Smooth muscle cell of the brain vasculature (primary cell): ENCODE measurements around the gene SLC12A3.

ENCODE experiments used
- DNase-seq: peaks from one replicate; pipeline ENCODE4 v3.0.0-alpha.2; 2012; ENCODE audit warnings: low read depth, low spot score

The SLC12A3 gene

DNA sequence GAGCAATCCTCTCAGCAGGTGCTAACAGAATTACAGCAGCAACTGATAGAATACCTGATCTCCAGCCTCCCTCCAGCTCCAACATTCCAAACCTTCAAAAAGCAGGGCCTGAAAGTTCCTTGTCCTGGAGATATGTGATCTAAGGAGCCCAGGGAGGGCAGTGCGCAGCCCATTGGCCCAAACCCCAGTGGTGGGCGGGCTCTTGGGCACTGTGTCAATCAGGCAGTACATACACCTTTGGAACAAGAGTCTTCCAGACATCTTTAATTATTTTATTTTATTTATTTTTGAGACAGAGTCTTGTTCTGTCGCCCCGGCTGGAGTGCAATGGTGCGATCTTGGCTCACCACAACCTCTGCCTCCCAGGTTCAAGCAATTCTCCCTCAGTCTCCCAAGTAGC, 24.2 kb downstream of the SLC12A3 start:
- DNase-seq, result no peak

DNA sequence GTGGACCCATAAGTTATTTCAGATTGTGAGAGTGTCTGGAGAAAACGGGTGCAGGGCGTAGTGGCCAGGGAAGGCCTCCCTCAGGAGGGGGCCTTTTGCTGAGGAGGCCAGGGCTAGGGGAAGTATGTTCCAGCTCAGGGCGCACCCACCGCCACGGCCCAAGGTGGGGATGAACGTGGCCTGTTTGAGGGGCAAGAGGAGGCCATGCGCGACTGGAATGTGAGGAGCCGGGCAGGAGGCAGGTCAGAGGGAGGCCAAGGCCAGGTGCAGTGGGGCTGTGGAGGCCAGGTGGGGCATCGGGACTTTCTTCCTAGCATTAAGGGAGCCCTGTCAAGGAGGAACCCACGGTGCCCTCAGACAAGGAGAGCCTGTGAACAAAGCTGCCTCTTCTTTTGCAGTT, 26.7 kb downstream of the SLC12A3 start:
- no peak for DNase-seq

GRCh38 chr16:56892705-56893104, 27.7 kb downstream of the SLC12A3 start:
- no peak for DNase-seq

- no peak for DNase-seq
These were observed 29.4 kb downstream of the SLC12A3 start for GRCh38 chr16:56894331-56894917.

DNA sequence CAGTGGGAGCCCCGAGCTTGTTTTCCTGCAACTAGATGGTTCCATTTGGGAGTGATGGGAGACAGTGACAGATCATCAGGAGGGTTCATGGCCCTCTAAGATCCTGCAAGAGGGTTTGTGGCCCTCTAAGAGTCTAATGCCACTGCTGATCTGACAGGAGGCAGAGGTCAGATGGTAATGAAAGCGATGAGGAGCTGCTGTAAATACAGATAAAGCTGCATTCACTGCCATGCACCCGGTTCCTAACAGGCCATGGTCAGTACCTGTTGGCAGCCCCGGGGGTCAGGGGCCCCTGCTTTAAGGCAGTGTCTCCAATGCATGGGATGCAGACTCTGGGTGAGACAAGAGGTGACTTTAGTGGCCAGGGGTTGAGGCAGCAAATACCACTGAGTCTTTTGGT, 30.8 kb downstream of the SLC12A3 start:
- no peak for DNase-seq

DNA sequence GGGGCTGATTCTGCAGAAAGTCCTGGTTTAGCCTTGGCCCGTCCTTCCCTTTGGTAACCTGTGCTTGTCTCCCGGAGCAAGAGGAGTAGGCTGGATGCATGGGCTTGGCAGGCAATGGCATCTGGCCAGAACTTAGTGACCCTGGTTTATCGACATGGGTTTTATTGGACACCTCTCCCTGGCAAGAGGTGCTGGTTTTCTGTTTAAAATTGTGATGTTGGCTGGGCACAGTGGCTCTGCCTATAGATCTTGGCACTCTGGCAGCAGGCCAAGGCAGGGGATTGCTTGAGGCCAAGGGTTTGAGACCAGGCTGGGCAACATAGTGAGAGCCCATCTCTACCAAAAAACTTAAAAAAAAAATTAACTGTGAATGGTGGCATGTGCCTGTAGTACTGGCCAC, 31.2 kb downstream of the SLC12A3 start:
- no peak for DNase-seq

DNA sequence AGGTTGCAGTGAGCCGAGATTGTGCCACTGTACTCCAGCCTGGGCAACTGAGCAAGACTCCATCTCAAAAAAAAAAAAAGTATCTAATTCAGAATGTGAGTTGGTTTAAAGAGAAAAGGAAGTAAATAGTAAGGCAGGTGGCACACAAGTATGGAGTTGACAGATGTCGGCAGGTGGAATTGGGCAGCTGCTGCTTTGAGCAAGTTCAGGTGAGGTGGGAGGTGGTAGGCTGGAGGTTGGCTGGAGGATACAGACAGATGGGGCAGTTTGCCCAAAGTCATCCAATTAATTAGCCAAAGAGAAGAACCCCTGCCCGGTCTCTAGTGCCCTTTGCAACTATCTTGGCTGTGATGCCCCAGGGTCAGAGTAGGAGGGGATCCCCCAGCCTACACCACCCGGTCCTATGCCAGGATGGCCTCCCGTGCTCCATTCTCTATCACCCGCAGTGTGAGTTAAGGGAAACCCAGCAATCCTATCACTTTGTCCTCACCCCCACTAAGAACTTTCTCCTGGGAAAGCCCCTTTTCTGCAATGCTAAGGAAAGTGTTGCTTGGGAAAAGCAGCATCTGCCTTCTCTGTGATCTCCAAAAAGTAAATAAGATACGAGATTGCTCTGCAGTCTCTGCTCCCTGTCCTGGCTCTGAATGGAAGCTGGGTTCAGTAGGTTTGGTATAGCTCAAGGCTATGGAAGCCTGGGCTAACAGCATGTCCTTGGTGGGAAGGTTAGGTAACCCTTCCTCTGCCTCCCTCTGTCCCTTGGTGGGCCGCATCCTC, 32.2 kb downstream of the SLC12A3 start:
- no peak for DNase-seq

DNA sequence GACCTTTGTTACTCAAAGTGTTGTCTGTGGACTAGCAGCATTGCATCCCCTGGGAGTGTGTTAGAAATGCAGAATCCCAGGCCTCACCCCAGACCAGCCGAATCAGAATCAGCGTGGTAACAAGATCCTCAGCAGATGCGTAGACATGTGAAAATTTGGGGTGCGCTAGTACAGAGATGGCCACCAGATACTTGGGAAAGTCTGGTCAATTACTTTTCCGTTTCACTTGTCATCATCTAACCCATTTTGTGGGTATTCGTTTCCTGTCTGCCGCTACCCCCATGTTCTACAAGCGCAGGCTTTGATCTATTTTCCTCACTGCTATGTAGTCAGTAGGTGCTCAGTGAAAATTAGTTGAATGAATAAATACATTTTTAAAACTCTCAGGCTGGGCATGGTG, 33.8 kb downstream of the SLC12A3 start:
- no peak for DNase-seq

GRCh38 chr16:56903866-56904265, 38.9 kb downstream of the SLC12A3 start:
- no peak for DNase-seq

- no peak for DNase-seq
These were observed 42.4 kb downstream of the SLC12A3 start for GRCh38 chr16:56907401-56907800.

GRCh38 chr16:56909527-56909979, 44.5 kb downstream of the SLC12A3 start:
- no peak for DNase-seq

DNA sequence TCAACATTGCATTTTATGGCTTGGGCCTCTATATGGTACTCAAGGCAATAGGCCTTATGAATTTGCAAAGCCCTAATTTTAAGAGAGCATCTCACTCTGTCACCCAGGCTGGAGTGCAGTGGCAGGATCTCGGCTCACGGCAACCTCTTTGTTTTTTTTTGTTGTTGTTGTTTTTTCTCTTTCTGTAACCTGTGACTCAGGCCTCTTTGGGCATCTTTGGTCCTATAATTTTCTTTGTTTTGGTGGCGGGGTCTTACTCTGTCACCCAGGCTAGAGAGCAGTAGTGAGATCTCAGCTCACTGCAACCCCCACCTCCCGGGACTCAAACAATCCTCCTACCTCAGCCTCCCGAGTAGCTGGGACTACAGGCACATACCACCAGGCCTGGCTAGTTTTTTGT, 45.1 kb downstream of the SLC12A3 start:
- no peak for DNase-seq

GRCh38 chr16:56910654-56911539, 45.9 kb downstream of the SLC12A3 start:
- DNase-seq, result no peak

- no peak for DNase-seq
These were observed 47.0 kb downstream of the SLC12A3 start for GRCh38 chr16:56911771-56912571.

DNA sequence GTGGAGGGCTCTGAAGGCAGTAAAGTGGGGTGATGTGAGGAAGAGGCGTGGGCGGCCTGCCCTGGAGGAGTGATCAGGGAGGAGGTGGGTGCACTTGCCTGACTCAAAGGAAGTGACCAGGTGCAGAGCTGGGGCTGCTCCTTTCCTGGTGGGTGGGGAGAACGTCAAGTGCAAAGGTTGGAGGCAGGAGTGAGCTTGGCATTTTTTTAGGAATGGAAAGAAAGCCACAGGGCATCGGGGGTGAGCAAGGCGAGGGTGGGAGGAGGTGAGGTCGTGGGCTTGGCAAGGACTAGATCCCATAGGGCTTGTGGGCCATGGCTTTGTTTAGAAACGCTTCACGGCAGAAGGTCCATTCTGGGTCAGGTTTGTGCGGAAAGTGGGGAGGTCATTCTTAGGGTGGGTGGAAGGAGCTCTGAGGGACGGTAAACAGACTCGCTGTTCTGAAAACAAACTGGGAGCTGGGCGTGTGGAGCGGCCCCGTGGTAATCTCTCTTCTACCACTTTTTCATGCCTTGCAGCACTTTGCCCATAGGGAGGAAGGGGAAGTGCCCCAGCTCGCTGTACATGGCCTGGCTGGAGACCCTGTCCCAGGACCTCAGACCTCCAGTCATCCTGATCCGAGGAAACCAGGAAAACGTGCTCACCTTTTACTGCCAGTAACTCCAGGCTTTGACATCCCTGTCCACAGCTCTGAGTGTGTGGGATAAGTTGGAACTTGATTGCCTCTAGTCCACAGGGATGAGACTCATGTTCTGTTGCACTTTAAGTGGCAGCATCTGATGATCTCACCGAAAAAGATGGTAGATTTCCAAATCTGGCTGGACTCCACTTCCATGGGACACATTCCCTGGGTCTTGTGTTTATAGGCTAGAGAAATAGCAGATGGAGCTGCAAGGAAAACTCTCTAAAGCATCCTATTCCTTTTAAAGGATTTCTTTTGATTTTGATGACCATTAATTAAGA, 48.0 kb downstream of the SLC12A3 start:
- no peak for DNase-seq

DNA sequence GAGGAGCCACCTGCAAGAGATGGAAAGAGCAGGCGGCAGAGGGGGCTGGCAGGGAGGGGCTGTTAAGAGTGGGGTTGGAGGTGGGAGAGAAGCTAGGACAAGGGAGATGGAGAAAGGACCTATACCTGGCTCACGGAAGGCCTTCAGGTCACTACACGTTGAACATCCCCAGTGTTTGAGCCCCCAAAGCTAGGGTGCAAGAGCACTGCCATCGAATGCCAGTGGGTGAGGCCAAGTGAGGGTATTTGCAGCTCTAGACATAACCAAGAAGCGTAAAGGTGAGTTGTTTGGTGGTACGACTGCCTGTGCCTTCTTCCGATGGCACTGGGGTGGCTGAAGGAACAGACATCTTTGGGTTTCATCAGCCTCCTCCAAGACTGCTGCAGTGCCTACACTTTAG, 49.9 kb downstream of the SLC12A3 start:
- DNase-seq, result no peak

DNA sequence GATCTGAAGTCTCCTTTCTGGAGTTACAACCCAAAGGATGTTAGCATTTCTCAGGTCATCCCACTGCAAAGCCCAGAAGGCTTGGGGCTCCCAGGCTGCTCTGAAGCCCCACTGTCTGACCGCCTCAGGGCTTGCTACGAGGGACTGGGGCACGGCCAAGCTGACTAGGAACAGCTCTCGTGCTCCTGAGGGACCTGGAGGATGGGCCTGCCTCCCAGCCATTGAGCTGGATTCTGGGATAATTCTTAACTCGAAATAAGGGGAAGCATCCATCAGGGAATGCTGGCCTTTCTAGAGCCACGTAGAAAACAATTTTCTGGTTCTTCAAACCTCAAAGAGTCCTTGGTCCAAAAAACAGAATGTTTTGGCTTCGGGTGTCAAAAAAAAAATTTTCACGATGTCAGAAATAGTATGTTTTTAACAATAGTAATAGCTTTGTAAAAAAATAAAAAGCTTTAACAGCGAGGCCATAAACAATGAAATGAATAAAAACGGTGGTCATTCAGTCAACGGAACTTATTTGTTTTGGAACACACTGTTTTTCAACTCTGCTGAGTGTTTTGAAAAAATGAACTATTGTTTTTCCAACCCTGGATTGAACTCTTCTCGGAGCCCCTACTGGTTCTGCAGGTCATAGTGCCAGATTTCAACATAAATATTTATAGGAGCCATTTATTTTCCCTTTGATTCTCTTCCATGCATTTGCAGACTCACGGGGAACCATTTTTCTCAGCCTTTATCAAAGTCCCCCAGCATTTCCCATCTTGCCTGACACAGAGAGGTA, 50.5 kb downstream of the SLC12A3 start:
- peak; percentile 72 for DNase-seq

DNA sequence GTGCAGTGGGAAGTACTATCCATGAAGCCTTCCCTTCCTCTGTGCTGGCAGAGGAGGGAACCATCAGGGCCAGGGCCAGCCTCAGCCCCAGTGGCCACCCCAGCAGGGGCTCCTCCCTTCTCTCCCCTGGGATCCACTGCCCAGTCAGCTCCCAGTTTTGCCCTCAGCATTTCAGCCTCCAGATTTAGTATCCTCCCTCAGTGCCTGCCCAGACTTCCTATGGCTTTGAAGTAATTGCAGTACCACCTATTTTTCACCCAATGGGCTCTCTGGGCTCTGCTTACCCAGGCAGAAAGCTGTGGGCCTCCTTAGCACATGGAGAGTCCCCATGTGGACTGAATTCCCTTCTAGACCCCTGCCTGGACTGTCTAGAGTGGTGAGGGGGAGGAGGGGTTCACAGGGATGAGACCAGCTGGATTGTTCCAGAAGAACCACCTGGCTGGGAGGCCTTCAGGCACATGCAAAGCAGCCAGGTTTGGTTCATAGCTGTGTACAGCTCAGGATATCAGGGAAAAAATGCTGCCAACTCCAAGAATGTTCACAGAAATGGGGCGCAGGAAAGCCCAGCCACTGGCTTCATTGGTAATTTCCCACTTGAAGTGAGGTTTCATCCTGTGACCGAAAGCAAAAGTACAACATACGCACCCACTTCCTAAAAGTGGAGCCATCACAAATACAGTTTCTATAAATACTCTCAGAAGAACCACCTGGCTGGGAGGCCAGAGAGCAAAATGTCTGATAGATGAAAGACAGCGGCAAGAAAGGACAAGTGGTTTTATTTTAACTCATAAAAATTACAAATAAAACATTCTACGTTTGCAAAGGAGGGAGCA, 51.8 kb downstream of the SLC12A3 start:
- no peak for DNase-seq
